8988T (cell line): ENCODE results near the gene TNK2.
A peak's percentile ranks its signal among the peaks of the same experiment; 100 is the strongest.
"Not testable (repeated sequence)": the region's sequence is repeated elsewhere in the genome, so short reads cannot be mapped to it uniquely, and the experiment has no call there.

Experiments used
- DNase-seq: peaks from one replicate; pipeline ENCODE4 v3.0.0; 2011

TNK2 gene

GRCh38 chr3:195883160-195883559 is 25.2 kb downstream of the TNK2 start:
- DNase-seq = no peak

GRCh38 chr3:195882002-195882441 is 26.3 kb downstream of the TNK2 start:
- DNase-seq = no peak

- no peak for DNase-seq
These were observed 26.9 kb downstream of the TNK2 start for GRCh38 chr3:195881276-195881988.

GRCh38 chr3:195880037-195880431 is 28.3 kb downstream of the TNK2 start:
- no peak for DNase-seq

GRCh38 chr3:195879416-195880036 is 28.8 kb downstream of the TNK2 start:
- DNase-seq = no peak

GRCh38 chr3:195878424-195879274 is 29.7 kb downstream of the TNK2 start:
- no peak for DNase-seq

- DNase-seq = no peak
These were observed 30.5 kb downstream of the TNK2 start for GRCh38 chr3:195877767-195878423.

GRCh38 chr3:195877136-195877715 is 31.1 kb downstream of the TNK2 start:
- no peak for DNase-seq

- peak; percentile 86 for DNase-seq
These were observed 31.9 kb downstream of the TNK2 start for GRCh38 chr3:195876297-195877064.

GRCh38 chr3:195875482-195876236 is 32.7 kb downstream of the TNK2 start:
- DNase-seq = no peak

GRCh38 chr3:195873971-195874370 is 34.4 kb downstream of the TNK2 start:
- DNase-seq = peak; percentile 88

GRCh38 chr3:195873281-195873887 is 35.0 kb downstream of the TNK2 start:
- no peak for DNase-seq

- no peak for DNase-seq
These were observed 35.6 kb downstream of the TNK2 start for GRCh38 chr3:195872800-195873199.

GRCh38 chr3:195872097-195872496 is 36.3 kb downstream of the TNK2 start:
- no peak for DNase-seq

GRCh38 chr3:195871686-195872085 is 36.7 kb downstream of the TNK2 start:
- DNase-seq = not testable (repeated sequence)

- DNase-seq = no peak
These were observed 37.4 kb downstream of the TNK2 start for GRCh38 chr3:195870937-195871336.

- peak; percentile 90 for DNase-seq
These were observed 37.9 kb downstream of the TNK2 start for GRCh38 chr3:195870442-195870841.

- no peak for DNase-seq
These were observed 38.8 kb downstream of the TNK2 start for GRCh38 chr3:195869413-195870001.

- no peak for DNase-seq
These were observed 39.4 kb downstream of the TNK2 start for GRCh38 chr3:195868866-195869412.

- no peak for DNase-seq
These were observed 40.0 kb downstream of the TNK2 start for GRCh38 chr3:195868336-195868865.
